Uterus (tissue), 4 donors: ENCODE measurements around the gene CLK3. TPM values are rescaled to one million over a fixed set of nuclear protein-coding genes. Genes with fewer than 3 reads are reported as not detected.

Experiments used
- DNase-seq, 2 donors: peaks; one replicate each; pipeline ENCODE4 v3.0.0-alpha.2; 2019 to 2020
- H3K27ac ChIP-seq, 2 donors: fragments of 200-600 bp; sonication (generic); 1 replicate in 1 of 2; 2 replicates in 1 of 2; pipeline ENCODE4 v1.5.1; 2016 to 2018
- H3K27me3 ChIP-seq, 2 donors: fragments of 200-600 bp; sonication (generic); one replicate each; pipeline ENCODE4 v1.5.1; 2018 to 2019; ENCODE audit warnings: control low read depth in 1 of 2
- H3K36me3 ChIP-seq, 2 donors: fragments of 200-600 bp; sonication (generic); one replicate each; pipeline ENCODE4 v1.5.1; 2019; ENCODE audit warnings: control low read depth in 1 of 2
- H3K4me1 ChIP-seq, 2 donors: fragments of 200-600 bp; sonication (generic); one replicate each; pipeline ENCODE4 v1.5.1; 2018 to 2019; ENCODE audit warnings: control low read depth in 1 of 2
- H3K4me3 ChIP-seq, 2 donors: fragments of 200-600 bp; sonication (generic); 1 replicate in 1 of 2; 2 replicates in 1 of 2; pipeline ENCODE4 v1.5.1; 2018 to 2019; ENCODE audit warnings: mild to moderate bottlenecking in 1 of 2
- H3K9me3 ChIP-seq, 2 donors: fragments of 200-600 bp; sonication (generic); one replicate each; pipeline ENCODE4 v1.5.1; 2019; ENCODE audit warnings: control low read depth in 1 of 2
- CTCF ChIP-seq, 4 experiments: fragments of 200-600 bp in 2 of 4; fragments of 450-650 bp in 2 of 4; sonication (generic) in 2 of 4; IDR thresholded peaks; one replicate each; pipeline ENCODE4 v1.5.1; 2016 to 2019; ENCODE audit warnings: antibody characterized with exemption in 4 of 4, mild to moderate bottlenecking in 2 of 4, moderate library complexity in 1 of 4
- POLR2A ChIP-seq, 2 donors: fragments of 450-650 bp; IDR thresholded peaks; one replicate each; pipeline ENCODE4 v1.6.1; 2016; ENCODE audit warnings: antibody characterized with exemption in 2 of 2, mild to moderate bottlenecking in 1 of 2, moderate library complexity in 1 of 2
- intact Hi-C: fragments of 100-400 bp; cut with DNase I; formaldehyde crosslinking; loops from one replicate; pipeline ENCODE4 v1.15.1; 2023; ENCODE audit warnings: low total_unique reads
- total RNA-seq, 4 donors: library from RNA; depleted of rRNA in 3 of 4; stranded (reverse); fragments of >200 nt in 3 of 4; gene quantifications; one replicate each; pipeline versions ENCODE4 v1.1.0 to v1.2.4, GENCODE V29; 2014 to 2023
- donor health status: DM: yes; HTN: yes; CAD: no.

Gene CLK3
- total RNA-seq, 4 donors from 2014 or later, result 33.0 to 90.4 (median 84.2) TPM

- H3K27me3 ChIP-seq, result no peaks in the 10 kb centered on the region
- no peak for TF ChIP-seq CTCF (IDR thresholded peaks at IDR 0.05)
- no peak for TF ChIP-seq POLR2A (IDR thresholded peaks at IDR 0.05)
- H3K4me3 ChIP-seq, result no peak overlapping the region
- no peak for DNase-seq
- intact Hi-C loops, result no loop called here
- no peaks in the 10 kb centered on the region for H3K36me3 ChIP-seq
- H3K9me3 ChIP-seq, result no peaks in the 10 kb centered on the region
- peaks cover 0 to 3% of the 10 kb centered on the region in 2 donors for H3K4me1 ChIP-seq
- no peak overlapping the region for H3K27ac ChIP-seq
These were observed 32.6 kb downstream of the CLK3 start for GRCh38 chr15:74648051-74648842.

DNA sequence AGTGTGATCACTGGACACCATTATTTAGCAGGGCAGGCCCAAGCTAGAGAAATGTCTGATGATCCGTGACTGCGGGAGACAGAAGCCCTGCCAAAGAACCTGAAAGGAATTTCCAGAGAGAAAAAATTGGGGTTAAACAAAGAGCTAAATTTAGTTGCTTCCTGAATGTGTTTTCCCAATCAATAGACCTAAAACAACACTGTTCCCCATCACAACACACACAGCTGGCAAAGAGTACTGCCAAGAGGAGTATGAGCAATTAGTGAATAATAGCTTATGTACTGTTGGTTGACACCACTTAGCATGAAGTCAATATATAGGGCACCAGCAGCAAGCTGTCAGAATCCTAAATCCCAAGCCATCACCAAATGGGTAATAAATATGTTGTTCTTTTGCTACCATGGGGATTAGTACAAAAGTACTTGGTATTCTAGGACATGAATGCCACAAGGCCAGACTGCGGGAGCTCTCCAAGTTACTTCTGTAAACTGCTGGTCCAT, 35.7 kb downstream of the CLK3 start:
- Histone ChIP-seq H3K4me3 (no peak overlapping the region), H3K27me3 (no peaks in the 10 kb centered on the region), H3K36me3 (no peaks in the 10 kb centered on the region), H3K27ac (no peak overlapping the region), H3K9me3 (no peaks in the 10 kb centered on the region), H3K4me1 (no peaks in the 10 kb centered on the region)
- intact Hi-C loops, result no loop called here
- no peak for TF ChIP-seq POLR2A (IDR thresholded peaks at IDR 0.05)
- no peak for TF ChIP-seq CTCF (IDR thresholded peaks at IDR 0.05)
- DNase-seq, result no peak

DNA sequence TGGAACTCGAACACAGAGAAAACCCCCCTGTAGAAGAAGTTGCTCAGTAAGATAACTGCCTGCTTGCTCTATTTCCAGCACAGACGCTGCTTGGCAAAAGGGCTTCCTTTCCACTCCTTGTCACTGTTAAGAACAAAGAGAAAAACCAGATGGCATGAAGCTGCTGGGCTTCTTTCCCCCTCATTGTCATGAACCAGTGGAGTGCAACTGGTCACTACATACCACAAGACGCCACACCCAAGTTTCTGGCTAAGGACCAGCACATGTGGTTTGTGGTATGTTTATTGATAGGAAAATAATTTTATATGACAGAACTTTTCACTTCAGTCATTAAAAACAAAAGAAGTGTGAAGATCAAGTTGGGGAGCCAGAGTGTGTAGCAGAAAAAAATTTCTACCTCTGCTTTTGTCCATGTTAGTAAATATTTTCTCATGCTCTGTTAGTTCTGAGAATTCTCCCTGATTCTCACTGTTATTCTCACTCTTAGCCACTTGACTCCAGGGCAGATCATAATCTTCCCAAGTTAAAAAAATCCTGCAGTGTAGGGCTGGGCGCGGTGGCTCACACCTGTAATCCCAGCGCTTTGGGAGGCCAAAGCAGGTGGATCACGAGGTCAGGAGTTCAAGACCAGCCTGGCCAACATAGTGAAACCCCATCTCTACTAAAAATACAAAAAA, 37.9 kb downstream of the CLK3 start:
- Histone ChIP-seq H3K36me3 (no peaks in the 10 kb centered on the region), H3K4me3 (no peak overlapping the region), H3K27ac (no peak overlapping the region), H3K9me3 (no peaks in the 10 kb centered on the region), H3K27me3 (no peaks in the 10 kb centered on the region), H3K4me1 (no peaks in the 10 kb centered on the region)
- no peak for DNase-seq
- no peak for TF ChIP-seq CTCF (IDR thresholded peaks at IDR 0.05)
- no peak for TF ChIP-seq POLR2A (IDR thresholded peaks at IDR 0.05)
- intact Hi-C loops, result no loop called here

- Histone ChIP-seq H3K4me3 (no peak overlapping the region), H3K27ac (no peak overlapping the region), H3K36me3 (no peaks in the 10 kb centered on the region), H3K4me1 (no peaks in the 10 kb centered on the region), H3K27me3 (no peaks in the 10 kb centered on the region), H3K9me3 (no peaks in the 10 kb centered on the region)
- intact Hi-C loops, result no loop called here
- TF ChIP-seq CTCF (IDR thresholded peaks at IDR 0.05) (no peak), POLR2A (IDR thresholded peaks at IDR 0.05) (no peak)
- no peak for DNase-seq
These were observed 39.8 kb downstream of the CLK3 start for GRCh38 chr15:74655424-74655823.

DNA sequence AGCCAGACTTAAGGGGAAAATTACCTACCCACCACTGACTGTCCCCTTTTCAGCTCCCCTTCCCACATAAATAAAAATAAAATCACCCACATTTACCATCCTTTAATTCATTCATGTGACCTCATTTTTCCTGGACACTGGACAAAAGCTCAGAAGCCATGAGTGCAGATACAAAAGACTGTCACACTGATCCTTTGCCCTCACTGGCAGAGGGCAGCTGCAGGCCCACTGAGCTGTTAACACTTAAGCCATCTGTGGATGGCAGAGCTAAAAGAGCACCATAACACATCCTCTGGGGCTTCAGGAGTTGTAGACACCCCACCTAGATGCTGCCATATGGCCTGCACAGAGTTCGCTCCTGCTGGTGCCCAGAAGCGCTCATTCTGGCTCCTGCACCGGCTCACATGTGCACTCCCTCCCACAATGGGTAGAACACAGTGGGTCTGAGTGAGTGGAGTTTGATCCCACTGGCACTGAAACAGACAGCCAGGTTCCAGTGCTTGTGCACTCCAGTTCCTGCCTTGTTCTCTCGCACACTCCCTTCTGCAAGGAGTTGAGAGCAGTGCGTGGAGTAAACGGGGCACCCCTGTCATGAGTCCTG, 41.4 kb downstream of the CLK3 start:
- H3K27me3 ChIP-seq, result no peaks in the 10 kb centered on the region
- H3K4me3 ChIP-seq, result no peak overlapping the region
- no peaks in the 10 kb centered on the region for H3K36me3 ChIP-seq
- no peaks in the 10 kb centered on the region for H3K9me3 ChIP-seq
- H3K4me1 ChIP-seq, result no peaks in the 10 kb centered on the region
- no peak for TF ChIP-seq CTCF (IDR thresholded peaks at IDR 0.05)
- no peak for TF ChIP-seq POLR2A (IDR thresholded peaks at IDR 0.05)
- intact Hi-C loops, result no loop called here
- no peak for DNase-seq
- H3K27ac ChIP-seq, result no peak overlapping the region
